ENCODE data around the gene CHID1.

Gene CHID1

DNA sequence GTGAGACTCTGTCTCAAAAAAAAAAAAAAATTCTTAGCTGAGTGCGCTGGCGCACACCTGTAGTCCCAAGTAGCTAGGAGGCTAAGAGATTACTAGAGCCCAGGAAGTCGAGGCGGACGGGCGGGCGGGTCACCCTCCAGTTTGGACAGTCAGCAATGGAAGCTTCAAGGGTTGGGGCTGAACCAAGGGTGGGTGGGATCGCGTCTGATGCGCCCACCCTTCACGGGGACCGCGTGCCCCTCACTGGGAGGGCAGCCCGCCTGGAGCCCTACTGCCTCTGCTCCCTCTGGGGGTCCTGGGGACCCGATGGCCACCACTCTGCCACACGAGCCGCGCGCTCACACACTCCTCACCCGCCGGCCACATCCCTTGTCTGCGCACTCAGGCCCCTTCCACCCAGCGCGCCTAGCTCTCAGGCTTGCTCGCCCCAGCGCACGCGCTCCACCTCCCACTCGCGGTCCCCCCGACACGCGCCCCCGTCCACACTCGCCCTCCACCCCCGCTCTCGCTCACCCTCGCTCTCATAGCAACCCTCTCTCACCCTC, 494 bp downstream of the CHID1 start:
- DNase-seq (ENCODE audit: low read depth in 2 of 2): peak; percentile 63 to 73

- no peak for DNase-seq (ENCODE audit: low read depth in 2 of 2)
These were observed 1.2 kb downstream of the CHID1 start for GRCh38 chr11:909406-909805.

- DNase-seq (ENCODE audit: low read depth in 2 of 2): no peak
These were observed 2.3 kb downstream of the CHID1 start for GRCh38 chr11:908273-908672.

GRCh38 chr11:907668-908067, 2.9 kb downstream of the CHID1 start:
- DNase-seq (ENCODE audit: low read depth in 2 of 2): no peak

- no peak for DNase-seq (ENCODE audit: low read depth in 2 of 2)
These were observed 4.7 kb downstream of the CHID1 start for GRCh38 chr11:905952-906351.

DNA sequence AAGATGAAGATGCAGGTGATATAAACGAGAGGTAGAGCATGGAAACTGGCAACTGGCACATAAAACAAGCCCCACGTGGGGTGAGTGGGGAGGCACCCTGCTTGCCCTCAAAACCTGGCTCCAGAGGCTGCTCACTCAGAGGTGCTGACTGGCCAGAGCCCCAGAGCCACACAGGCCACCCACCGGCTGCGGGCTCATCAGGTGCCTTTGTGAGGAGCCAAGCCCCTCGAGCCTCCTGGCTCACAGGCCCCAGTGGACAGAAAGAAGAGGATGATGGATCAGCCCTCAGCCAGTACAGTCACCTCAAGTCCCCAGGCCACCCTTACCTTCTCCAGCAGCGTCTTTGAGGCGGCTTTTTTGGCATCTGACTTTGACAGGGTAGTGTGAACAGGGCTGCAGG, 6.2 kb downstream of the CHID1 start:
- DNase-seq (ENCODE audit: low read depth in 2 of 2): no peak

GRCh38 chr11:901452-902061, 9.1 kb downstream of the CHID1 start:
- DNase-seq (ENCODE audit: low read depth in 2 of 2): no peak

DNA sequence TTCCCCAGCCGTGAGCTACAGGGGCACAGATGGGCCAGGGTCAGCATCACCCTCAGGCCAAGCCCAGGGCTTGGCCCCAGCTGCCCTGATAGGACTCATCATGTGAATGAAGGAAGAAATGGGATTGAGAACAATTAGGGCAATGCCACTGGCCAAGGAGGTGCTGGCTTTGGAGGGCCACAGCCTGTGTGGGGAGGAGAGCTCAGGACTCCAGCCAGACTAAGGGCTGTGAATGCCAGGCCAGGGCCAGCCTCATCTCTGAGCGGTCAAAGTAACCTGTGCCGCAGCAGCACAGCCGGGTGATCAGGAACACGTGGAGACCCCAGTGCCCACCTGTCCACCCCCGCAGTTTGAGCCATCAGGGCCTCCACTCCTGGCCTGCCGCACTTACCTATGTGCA, 10.1 kb downstream of the CHID1 start:
- DNase-seq (ENCODE audit: low read depth in 2 of 2): no peak

DNA sequence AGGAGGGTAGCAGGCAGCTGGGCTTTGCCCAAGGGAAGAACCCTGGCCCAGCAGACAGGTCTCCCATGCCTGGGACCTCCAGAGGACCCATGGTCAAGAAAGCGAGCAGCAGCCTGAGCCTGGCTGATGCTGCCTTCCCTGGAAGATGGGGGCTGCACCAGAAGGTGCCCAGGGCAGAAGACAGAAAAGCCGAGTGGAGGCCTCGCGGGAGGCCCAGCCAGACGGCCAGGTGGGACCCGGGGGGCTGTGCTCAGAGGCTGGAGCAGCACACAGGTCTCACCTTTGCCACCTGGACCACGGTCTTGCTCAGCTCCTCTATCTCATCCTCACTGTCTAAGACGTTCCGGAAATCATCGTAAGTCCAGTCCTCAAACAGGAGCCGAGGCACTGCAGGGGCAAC, 10.9 kb downstream of the CHID1 start:
- DNase-seq (ENCODE audit: low read depth in 2 of 2): no peak

GRCh38 chr11:898540-899190, 11.9 kb downstream of the CHID1 start:
- no peak for DNase-seq (ENCODE audit: low read depth in 2 of 2)

- no peak for DNase-seq (ENCODE audit: low read depth in 2 of 2)
These were observed 12.5 kb downstream of the CHID1 start for GRCh38 chr11:898143-898511.

DNA sequence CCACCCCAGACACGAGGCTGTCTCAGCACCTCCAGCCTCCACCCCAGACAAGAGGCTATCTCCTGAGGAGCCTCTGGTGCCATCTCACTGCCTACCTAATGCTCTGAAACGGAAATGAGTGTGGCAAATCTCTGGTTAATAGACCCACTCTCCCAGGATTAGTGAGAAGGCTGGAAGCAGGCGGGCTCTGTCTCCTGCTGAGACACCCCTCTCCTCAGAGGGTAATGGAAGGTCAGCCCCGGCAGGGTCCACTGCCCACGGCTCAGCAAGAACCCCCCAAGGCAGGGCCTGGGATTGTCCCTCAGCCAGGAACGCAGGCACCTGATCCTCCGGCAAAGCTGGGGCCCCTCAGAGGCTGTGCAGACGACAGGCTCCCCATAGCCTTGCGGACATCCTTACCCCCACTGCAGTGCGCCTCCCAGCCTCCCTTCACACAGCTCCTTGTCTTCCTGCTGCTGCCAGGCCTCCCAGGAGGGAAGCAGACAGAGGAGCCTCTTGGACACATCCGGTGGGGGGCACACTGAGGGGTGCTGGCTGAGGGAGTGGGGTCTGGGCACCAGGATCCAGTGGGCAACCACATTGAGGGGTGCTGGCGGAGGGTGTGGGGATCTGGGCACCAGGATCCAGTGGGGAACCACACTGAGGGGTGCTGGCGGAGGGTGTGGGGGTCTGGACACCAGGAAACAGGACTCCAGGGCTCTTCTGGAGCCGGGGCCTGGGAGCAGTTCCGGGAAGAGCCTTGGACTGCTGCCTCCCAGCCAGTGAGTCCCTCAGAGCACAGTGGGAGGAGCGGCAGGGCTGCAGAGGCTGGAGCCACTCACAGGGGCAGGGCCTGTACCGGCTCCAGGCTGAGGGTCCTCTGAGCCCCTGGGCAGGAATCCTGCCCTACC, 13.1 kb downstream of the CHID1 start:
- DNase-seq (ENCODE audit: low read depth in 2 of 2): no peak

DNA sequence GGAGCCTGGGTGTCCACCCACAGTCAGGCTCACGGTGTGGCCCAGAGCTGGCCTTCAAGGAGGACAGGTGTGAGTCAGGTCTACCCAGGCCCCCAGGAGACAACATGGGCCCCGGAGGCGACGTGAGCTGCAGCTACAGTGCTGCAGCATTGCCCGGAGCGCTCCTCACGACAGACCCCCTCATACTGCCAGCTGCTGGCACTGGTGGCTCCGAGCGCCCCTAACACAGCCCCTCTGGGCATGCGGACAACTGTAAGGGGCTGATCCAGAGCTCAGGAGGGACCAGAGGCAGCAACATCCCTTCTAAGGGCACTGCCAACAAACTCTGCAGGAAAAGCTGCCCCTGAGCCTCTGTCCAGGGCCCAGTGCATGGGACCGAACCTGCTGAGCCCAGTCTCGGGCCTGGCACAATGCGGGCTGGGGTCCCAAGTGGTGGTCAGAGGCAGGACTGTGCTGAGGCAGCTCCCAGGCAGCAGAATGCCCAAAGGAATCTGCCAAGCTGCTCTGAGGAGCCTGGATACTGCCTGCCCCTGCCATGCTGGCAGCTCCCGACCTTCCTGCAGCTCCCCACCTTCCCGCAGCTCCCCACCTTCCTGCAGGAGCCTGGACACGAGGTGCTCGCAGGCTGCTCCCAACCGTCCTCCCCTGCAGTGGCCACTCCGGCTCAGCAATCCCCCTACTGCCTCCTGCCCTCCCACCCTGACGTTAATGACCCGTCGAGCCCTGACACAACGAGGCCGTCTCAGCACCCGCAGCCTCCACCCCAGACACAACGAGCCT, 15.1 kb downstream of the CHID1 start:
- no peak for DNase-seq (ENCODE audit: low read depth in 2 of 2)

- DNase-seq (ENCODE audit: low read depth in 2 of 2): no peak
These were observed 15.9 kb downstream of the CHID1 start for GRCh38 chr11:894575-895201.

GRCh38 chr11:893008-893654, 17.5 kb downstream of the CHID1 start:
- no peak for DNase-seq (ENCODE audit: low read depth in 2 of 2)

DNA sequence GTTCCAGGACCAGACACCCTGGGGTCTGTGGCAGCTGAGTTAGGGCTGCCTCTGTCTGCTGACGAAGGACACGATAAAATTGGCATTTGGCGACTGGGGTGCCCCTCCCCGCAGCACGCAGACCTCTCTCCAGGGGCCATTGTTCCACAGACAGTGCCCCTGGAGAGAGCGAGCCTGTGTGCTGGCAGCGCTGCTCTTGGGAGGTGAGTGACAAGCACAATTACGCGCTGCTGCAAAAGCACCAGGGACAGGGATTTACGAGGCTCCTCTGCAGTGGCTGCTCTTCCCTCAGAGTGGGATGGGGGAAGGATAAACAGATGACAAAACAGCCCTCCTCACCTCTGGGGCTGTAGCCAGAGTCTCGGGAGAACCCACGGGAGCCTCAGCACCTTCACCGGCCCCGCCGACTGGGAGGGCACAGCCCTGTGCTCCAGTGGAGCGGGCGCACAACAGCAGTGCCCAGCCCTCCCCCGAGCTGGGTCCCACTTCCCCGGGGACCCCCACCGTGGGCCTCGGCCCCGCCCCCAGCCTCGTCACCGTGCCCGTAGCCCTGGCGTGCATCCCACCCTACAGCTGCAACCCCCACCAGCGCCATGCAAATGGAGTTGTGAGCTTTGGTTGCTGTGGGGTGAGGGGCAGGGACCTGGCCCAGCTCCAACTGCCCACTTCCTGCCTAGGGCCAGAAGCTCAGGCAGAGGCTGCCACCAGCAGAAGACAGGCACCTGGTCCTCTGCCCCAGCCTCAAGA, 19.6 kb downstream of the CHID1 start:
- no peak for DNase-seq (ENCODE audit: low read depth in 2 of 2)

DNA sequence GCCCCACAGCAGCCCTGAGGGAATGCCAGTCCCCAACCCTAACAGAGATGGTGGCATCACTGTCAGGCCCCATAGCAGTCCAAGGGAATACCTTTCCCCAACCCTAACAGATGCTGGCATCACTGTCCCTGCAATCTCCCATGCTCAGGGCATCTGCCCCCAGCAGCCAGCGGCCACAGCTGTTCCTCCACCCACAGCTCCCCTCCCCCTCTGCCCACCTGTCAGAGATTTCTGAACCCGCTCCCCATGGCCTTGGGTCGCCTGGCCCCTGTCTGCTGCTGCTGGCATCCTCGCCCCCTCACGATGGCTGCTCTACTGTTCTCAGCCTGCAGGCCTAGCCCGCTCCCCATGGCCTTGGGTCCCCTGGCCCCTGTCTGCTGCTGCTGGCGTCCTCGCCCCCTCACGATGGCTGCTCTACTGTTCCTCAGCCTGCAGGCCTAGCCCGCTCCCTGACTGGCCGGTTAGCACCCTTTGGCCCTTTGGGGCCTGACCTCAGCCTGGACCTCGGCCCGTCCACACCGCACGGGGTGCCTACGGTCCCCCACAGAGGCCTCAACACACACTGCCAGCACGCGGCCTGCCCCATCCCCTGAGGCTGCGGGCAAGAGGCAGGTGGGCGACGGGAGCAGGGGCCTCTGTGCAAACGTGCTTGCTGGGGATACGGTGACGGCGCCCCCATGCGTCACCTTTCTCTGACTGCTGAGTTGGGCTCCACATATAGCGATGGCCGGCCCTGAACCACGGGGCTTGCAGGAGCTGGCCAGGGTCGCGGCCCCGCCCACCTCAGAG, 20.7 kb downstream of the CHID1 start:
- DNase-seq (ENCODE audit: low read depth in 2 of 2): no peak

GRCh38 chr11:889257-889656, 21.4 kb downstream of the CHID1 start:
- DNase-seq (ENCODE audit: low read depth in 2 of 2): no peak
